ENCODE results near the gene TBC1D22A. TPM values are rescaled to one million over a fixed set of nuclear protein-coding genes. Genes with fewer than 3 reads are reported as not detected.
A peak's percentile ranks its signal among the peaks of the same experiment; 100 is the strongest.

TBC1D22A gene
- total and polyA plus RNA-seq, 8 donors, result 13.3 to 53.1 (median 21.5) TPM

DNA sequence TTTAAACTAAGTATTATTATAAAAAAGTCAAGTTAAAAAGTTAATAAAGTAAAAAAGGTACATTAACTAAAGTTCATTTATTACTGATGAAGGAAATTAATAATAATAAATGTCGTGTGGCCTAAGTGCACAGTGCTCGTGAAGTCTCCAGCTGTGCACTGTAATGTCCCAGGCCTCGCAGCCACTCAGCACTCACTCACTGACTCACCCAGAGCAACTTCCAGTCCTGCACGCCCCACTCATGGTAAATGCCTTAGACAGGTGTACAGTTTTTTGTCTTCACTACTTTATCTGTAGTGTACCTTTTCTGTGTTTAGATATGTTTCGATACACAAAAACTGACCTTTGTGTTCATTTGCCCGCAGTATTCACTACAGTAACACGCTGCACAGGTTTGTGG is 175.5 kb downstream of the TBC1D22A start:
- DNase-seq, result no peak
- Histone ChIP-seq H3K27ac (no peak overlapping the region), H3K27me3 (no peaks in the 10 kb centered on the region), H3K4me1 (peaks cover 9 to 32% (median 18%) of the 10 kb centered on the region in 4 donors), H3K4me3 (no peak overlapping the region), H3K9me3 (no peaks in the 10 kb centered on the region), H3K36me3 (peaks cover 0 to 5% (median under 1%) of the 10 kb centered on the region in 4 donors)
- TF ChIP-seq POLR2A (IDR thresholded peaks at IDR 0.05), result no peak
- TF ChIP-seq POLR2AphosphoS5 (IDR thresholded peaks at IDR 0.05), result no peak
- TF ChIP-seq, protein P1, sequence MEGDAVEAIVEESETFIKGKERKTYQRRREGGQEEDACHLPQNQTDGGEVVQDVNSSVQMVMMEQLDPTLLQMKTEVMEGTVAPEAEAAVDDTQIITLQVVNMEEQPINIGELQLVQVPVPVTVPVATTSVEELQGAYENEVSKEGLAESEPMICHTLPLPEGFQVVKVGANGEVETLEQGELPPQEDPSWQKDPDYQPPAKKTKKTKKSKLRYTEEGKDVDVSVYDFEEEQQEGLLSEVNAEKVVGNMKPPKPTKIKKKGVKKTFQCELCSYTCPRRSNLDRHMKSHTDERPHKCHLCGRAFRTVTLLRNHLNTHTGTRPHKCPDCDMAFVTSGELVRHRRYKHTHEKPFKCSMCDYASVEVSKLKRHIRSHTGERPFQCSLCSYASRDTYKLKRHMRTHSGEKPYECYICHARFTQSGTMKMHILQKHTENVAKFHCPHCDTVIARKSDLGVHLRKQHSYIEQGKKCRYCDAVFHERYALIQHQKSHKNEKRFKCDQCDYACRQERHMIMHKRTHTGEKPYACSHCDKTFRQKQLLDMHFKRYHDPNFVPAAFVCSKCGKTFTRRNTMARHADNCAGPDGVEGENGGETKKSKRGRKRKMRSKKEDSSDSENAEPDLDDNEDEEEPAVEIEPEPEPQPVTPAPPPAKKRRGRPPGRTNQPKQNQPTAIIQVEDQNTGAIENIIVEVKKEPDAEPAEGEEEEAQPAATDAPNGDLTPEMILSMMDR (IDR thresholded peaks at IDR 0.05), result no peak
- no peak for TF ChIP-seq EP300 (IDR thresholded peaks at IDR 0.05)
- WGBS, 5 donors, result 58 to 79% (median 67%) methylated on average over 7 of the region's 7 CpGs
- intact Hi-C loops (cut with DNase I; ENCODE audit: low total_unique reads), result no loop called here

DNA sequence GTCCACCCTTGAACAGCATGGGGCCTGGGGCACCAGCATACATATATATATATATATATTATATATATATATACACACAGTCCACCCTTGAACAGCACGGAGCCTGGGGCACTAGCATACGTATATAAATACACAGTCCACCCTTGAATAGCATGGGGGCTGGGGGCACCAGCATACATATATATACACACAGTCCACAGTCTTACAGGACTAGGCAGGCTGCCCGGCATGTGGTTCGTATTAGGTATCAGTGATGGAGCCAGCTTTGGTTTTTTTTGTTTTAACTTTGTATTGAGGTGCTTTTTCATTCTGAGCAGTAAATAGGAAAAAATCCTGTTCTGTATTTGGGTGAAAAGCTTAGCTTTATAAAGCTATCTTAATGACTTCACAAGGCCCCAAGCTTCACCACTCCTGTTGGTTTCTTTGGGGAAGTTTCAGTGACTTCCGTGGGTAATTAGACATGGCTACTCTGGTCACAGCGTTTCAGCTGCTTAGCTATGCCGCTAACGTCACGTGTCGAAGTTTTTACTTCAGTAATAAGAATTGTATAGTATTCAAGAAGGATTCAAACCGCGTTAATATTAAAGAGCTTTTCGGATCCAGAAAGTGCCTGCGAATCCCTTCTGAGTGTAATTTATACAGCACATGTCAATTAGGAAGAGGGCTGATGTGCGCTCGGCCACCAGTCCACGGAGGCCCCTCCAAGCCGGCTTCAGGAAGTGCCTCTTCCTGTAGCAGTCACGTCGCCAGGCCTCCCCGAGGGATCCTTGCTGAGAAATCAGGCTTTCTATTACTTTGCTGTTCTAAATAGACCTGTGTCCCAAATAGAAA is 179.7 kb downstream of the TBC1D22A start:
- Histone ChIP-seq H3K27me3 (no peaks in the 10 kb centered on the region), H3K9me3 (no peaks in the 10 kb centered on the region), H3K4me3 (no peak overlapping the region), H3K36me3 (peaks cover 0 to 19% (median 9%) of the 10 kb centered on the region in 4 donors), H3K27ac (peak overlapping the region in 4 of 5 donors; percentile 41 to 71 (median 58)), H3K4me1 (peaks cover 0 to 5% (median 0%) of the 10 kb centered on the region in 4 donors)
- 75 to 84% (median 80%) methylated on average over 21 of the region's 21 CpGs for WGBS, 5 donors
- intact Hi-C loops (cut with DNase I; ENCODE audit: low total_unique reads), result no loop called here
- no peak for DNase-seq
- no peak for TF ChIP-seq POLR2AphosphoS5 (IDR thresholded peaks at IDR 0.05)
- no peak for TF ChIP-seq POLR2A (IDR thresholded peaks at IDR 0.05)
- TF ChIP-seq, protein P1 (IDR thresholded peaks at IDR 0.05), result no peak
- no peak for TF ChIP-seq EP300 (IDR thresholded peaks at IDR 0.05)

DNA sequence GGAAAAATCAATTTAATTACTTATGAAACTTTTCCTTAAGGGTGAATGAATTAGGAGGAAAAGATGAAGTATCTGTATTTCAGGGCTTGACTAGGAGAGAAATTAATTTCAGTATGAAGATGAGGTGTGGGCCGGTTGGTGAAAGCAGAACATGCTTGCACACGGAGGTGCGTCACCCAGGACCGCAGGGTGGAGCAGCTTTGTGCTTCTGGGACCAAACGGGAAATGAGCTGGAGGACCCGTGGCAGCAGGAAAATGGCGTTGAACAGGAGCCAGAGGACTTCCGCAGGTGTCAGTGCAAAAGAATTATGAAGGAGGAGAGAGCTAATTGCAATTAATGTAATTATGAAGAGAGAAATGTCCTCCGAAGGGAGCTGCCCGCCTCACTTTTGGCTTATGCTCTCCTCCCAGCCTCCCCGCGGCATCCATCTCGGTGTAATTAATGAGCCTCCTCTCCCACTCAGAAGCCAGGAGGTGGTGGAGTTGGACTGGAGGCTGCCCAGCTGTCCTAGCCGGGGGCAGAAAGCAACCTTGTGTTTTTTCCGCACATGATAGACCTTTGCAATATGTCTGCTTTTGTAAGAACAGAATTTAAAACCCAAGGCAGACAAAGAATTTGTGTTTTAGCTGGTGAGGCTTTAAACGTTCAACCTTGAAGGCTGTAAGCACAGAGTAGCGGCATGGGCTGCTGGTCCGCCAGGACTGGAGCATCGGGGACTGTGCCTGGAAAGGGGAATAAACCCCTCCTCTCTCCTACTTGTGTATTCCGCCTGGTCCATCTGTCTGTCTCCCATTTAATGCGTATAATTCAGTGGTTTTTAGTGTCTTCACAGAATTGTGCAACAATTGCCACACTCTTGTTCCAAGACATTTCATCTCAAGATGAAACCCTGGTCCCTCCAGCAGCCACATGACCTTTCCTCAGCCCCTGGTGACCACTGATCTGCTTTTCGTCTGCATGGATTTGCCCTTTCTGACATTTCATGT is 180.6 kb downstream of the TBC1D22A start:
- Histone ChIP-seq H3K4me1 (peaks cover 0 to 1% (median 0%) of the 10 kb centered on the region in 4 donors), H3K27ac (peak overlapping the region in 4 of 5 donors; percentile 41 to 71 (median 58)), H3K36me3 (peaks cover 0 to 19% (median 9%) of the 10 kb centered on the region in 4 donors), H3K4me3 (no peak overlapping the region), H3K9me3 (no peaks in the 10 kb centered on the region), H3K27me3 (no peaks in the 10 kb centered on the region)
- 87 to 91% (median 89%) methylated on average over 22 of the region's 22 CpGs for WGBS, 5 donors
- TF ChIP-seq EP300 (IDR thresholded peaks at IDR 0.05) (no peak), POLR2AphosphoS5 (IDR thresholded peaks at IDR 0.05) (no peak), POLR2A (IDR thresholded peaks at IDR 0.05) (no peak)
- TF ChIP-seq, protein P1 (IDR thresholded peaks at IDR 0.05), result no peak
- intact Hi-C loops (cut with DNase I; ENCODE audit: low total_unique reads), result no loop called here
- DNase-seq, result no peak

DNA sequence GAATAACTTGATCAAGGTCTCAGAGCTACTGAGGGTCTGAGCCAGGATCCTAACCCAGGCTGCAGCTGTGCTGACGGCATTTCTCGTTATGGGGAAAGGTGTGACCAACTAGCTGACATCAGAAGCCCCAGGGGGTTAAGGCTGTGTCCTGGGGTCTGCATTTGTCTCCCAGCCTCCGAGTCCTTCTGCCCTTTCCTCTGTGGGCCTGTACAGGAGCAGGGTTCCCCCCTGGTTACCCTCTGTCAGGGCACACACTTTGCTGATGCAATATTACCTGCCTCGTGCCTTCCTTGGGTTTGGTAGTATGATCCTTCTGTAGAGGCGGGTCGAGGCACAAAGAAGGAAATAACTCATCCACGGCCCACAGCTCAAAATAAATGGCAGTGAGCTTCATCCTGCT is 183.0 kb downstream of the TBC1D22A start:
- DNase-seq, result no peak
- TF ChIP-seq EP300 (IDR thresholded peaks at IDR 0.05) (no peak), POLR2A (IDR thresholded peaks at IDR 0.05) (no peak), POLR2AphosphoS5 (IDR thresholded peaks at IDR 0.05) (no peak)
- TF ChIP-seq, protein P1 (IDR thresholded peaks at IDR 0.05), result no peak
- WGBS, 5 donors, result 85 to 90% (median 90%) methylated on average over 7 of the region's 7 CpGs
- H3K4me1 ChIP-seq, result no peaks in the 10 kb centered on the region
- no peaks in the 10 kb centered on the region for H3K27me3 ChIP-seq
- no peak overlapping the region for H3K27ac ChIP-seq
- H3K4me3 ChIP-seq, result no peak overlapping the region
- H3K9me3 ChIP-seq, result no peaks in the 10 kb centered on the region
- peaks cover 0 to 34% (median 21%) of the 10 kb centered on the region in 4 donors for H3K36me3 ChIP-seq
- intact Hi-C loops (cut with DNase I; ENCODE audit: low total_unique reads), result no loop called here
